GM12864 (cell line): ENCODE measurements around the gene SLIT1.

Experiments used
- DNase-seq: peaks from one replicate; pipeline ENCODE4 v3.0.0-alpha.2; 2011; ENCODE audit warnings: low read depth
- H3K4me3 ChIP-seq: 2 replicates; pipeline ENCODE4 v1.5.1; 2011; ENCODE audit warnings: mild to moderate bottlenecking, low read depth, low read length, control low read depth
- CTCF ChIP-seq: IDR thresholded peaks from 2 replicates; pipeline ENCODE4 v1.5.1; 2011; ENCODE audit warnings: low read depth, mild to moderate bottlenecking, moderate library complexity, low read length, control low read depth, inconsistent platforms; ENCODE audit errors: missing control alignments

SLIT1 gene

GRCh38 chr10:97004591-97004990 is 181.2 kb downstream of the SLIT1 start:
- H3K4me3 ChIP-seq, result no peak overlapping the region
- DNase-seq, result no peak
- TF ChIP-seq CTCF, result no peak

DNA sequence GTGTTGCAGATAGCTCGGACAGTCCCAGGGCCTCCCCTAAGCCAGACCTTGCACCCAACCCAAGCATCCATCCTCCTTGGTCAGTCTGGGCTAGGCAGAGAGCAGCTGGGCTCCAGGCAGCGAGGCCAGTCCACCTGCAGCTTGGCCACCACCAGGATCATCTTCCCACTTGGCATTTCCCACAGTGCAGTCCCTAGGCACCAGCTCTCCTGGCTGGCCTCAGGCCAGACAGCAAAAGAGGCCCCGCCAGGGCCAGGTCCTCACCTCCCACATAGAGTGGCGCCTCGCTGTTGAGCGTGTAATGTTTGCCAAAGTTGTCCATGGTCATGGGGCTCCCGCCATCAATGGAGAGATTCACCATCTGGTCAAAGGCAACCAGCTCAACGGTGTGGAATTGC is 182.0 kb downstream of the SLIT1 start:
- no peak overlapping the region for H3K4me3 ChIP-seq
- no peak for TF ChIP-seq CTCF
- no peak for DNase-seq

GRCh38 chr10:97003151-97003803 is 182.5 kb downstream of the SLIT1 start:
- TF ChIP-seq CTCF, result no peak
- H3K4me3 ChIP-seq, result no peak overlapping the region
- DNase-seq, result no peak

GRCh38 chr10:97002670-97003069 is 183.1 kb downstream of the SLIT1 start:
- DNase-seq, result no peak
- H3K4me3 ChIP-seq, result no peak overlapping the region
- TF ChIP-seq CTCF, result no peak

- no peak overlapping the region for H3K4me3 ChIP-seq
- DNase-seq, result no peak
- TF ChIP-seq CTCF, result no peak
Observed at GRCh38 chr10:97001183-97001991, 184.4 kb downstream of the SLIT1 start.

DNA sequence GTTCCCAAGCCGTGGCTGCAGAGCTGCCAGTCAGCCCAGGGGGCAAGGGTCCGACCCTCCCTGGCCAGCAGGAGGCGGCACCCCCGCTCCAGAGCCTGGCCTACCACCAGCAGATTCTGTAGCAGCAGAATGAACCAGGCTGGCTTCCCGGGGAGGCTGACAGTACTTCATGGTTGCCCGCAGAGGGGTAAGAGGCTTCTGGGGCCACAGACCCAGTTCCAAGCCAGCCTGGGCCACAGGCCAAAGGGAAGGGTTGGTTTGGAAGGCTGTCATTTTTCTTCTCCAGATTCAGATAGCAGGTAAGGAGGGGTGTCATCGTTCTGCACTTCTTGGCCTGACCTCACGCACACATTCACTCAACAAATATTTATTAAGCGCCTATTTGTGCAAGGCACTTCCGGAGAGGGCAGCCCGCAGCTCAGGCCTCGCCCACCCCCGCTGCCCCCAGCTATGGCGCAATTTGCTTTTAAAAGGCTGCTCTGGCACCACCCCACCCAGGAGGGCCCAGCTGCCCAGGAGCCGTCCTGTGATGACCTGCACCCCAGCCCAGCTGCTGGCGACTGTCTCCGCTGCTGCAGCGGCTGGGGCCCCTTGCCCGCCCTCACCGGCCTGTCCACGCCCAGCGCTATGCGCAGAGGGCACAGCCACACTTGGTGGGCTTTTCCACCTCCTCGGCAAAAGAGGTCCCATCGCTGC is 185.1 kb downstream of the SLIT1 start:
- H3K4me3 ChIP-seq, result no peak overlapping the region
- DNase-seq, result no peak
- no peak for TF ChIP-seq CTCF
